ENCODE measurements around the gene LGALS16.

DNA sequence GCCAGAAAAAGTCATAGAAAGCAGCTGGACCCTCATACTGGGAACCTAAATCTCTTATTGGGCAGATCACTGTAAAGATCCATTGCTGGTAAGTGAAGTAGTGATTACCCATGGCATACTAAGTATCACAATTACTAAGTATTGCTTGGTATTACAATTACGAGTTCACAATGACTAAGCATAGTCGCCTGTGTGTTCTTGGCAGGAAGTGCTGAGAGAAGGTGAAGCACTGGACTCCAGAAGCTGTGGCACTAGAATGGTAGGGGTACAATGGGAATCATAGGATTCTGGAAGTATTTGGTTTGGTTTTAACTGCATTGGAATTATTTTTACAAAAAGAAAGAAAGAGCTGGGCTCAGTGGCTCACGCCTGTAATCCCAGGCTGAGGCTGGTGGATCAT is 20.3 kb downstream of the LGALS16 start:
- TF ChIP-seq POLR2A (IDR thresholded peaks at IDR 0.05) = no peak
- TF ChIP-seq, protein P1, sequence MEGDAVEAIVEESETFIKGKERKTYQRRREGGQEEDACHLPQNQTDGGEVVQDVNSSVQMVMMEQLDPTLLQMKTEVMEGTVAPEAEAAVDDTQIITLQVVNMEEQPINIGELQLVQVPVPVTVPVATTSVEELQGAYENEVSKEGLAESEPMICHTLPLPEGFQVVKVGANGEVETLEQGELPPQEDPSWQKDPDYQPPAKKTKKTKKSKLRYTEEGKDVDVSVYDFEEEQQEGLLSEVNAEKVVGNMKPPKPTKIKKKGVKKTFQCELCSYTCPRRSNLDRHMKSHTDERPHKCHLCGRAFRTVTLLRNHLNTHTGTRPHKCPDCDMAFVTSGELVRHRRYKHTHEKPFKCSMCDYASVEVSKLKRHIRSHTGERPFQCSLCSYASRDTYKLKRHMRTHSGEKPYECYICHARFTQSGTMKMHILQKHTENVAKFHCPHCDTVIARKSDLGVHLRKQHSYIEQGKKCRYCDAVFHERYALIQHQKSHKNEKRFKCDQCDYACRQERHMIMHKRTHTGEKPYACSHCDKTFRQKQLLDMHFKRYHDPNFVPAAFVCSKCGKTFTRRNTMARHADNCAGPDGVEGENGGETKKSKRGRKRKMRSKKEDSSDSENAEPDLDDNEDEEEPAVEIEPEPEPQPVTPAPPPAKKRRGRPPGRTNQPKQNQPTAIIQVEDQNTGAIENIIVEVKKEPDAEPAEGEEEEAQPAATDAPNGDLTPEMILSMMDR (IDR thresholded peaks at IDR 0.05) = no peak

All from esophagus squamous epithelium (tissue), 4 donors.